GM19239 (cell line): ENCODE measurements around the gene ADARB2.
"Not testable (repeated sequence)": the region's sequence is repeated elsewhere in the genome, so short reads cannot be mapped to it uniquely, and the experiment has no call there.

ENCODE experiments used
- DNase-seq: peaks from one replicate; pipeline ENCODE4 v3.0.0; 2011; ENCODE audit warnings: low spot score; ENCODE audit not compliant: insufficient read length
- FAIRE-seq: peaks from 2 replicates; lab custom pipeline; 2011; peaks lifted over from hg19 to GRCh38; lab: Jason Lieb, UNC

The ADARB2 gene

DNA sequence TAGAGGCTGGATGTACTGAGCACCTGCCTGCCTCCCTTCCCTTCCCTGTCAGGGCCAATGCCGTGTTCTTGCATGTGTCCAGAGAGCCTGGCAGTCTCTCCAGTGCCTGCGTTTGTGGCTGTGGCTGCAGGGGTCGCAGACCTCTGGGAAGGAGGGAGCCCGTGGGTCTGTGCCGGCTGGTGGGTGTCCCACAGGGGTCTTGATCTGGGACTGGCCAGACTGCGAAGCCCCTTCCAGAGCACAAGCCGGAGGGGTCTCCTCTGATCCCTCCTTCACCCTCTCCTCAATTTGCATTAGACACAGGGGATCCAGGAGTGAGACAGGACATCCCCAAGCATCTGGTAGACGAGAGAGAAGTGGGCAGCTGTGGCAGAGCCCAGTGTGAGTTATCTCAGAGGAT, 199.2 kb downstream of the ADARB2 start:
- no peak for FAIRE-seq
- no peak for DNase-seq

DNA sequence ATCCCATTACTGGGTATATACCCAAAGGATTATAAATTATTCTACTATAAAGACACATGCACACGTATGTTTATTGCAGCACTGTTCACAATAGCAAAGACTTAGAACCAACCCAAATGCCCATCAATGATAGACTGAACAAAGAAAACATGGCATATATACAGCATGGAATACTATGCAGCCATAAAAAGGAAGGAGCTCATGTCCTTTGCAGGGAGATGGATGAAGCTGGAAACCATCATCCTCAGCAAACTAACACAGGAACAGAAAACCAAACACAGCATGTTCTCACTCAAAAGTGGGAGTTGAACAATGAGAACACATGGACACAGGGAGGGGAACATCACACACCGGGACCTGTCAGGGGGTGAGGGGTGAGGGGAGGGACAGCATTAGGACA, 199.9 kb downstream of the ADARB2 start:
- not testable (repeated sequence) for FAIRE-seq, DNase-seq

- DNase-seq, result no peak
- no peak for FAIRE-seq
These were observed 201.0 kb downstream of the ADARB2 start for GRCh38 chr10:1536341-1536740.

GRCh38 chr10:1535301-1535965, 201.9 kb downstream of the ADARB2 start:
- FAIRE-seq (no peak), DNase-seq (no peak)

GRCh38 chr10:1534820-1535219, 202.5 kb downstream of the ADARB2 start:
- no peak for DNase-seq

DNA sequence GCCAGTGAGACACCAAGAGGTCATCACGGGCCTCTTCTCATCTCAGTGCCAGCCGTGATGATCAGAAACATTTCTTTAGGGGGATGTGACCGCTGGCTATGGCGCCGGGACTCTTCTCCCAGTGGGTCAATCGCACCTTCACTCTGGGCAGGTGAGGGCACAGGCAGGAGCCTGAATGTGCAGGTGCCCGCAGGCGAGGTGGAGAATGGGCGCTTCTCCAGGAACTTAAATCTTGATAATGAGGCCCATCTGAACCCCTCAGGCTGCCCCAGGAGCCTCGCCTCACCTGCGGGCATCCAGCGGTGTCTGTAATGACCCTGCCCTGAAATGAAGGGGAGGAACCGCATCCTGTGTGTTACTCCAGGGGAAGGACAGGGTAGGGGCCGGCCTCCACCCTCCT, 204.7 kb downstream of the ADARB2 start:
- DNase-seq (no peak), FAIRE-seq (no peak)

More at GRCh38 chr10:1534820-1535219, 202.5 kb downstream of the ADARB2 start:
- no peak for FAIRE-seq

DNA sequence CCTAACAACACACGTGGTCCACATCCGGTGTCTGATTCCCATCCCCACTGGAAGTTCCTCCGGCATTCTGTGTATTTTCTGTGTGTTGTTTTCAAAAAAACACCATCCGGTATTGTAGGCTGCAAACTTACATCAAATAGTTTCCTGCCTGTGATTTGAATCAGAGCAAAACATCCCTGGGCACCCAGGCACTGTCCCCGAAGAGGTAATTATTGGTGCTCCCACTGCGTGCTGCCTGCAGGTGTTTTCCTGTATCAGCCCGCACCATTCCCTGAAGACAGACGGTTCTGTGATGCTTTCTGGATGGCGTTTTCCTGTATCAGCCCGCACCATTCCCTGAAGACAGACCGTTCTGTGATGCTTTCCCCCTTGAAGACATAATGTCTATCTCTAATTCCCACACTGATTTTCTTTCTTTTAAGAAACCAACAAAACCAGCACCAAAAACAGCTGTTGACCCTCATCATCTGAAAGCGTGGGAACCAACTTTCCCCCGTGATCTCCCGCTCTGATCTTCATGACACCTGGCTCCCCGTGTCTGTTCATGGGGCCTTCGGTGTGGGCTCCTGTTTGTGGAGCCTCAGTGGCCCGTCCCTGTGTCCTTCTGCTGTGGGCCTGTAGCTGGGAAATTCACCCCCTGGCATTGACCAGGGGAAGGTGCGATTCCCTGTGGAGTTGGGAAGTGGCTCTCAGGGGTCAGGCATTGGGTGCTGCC, 205.3 kb downstream of the ADARB2 start:
- no peak for FAIRE-seq
- no peak for DNase-seq

DNA sequence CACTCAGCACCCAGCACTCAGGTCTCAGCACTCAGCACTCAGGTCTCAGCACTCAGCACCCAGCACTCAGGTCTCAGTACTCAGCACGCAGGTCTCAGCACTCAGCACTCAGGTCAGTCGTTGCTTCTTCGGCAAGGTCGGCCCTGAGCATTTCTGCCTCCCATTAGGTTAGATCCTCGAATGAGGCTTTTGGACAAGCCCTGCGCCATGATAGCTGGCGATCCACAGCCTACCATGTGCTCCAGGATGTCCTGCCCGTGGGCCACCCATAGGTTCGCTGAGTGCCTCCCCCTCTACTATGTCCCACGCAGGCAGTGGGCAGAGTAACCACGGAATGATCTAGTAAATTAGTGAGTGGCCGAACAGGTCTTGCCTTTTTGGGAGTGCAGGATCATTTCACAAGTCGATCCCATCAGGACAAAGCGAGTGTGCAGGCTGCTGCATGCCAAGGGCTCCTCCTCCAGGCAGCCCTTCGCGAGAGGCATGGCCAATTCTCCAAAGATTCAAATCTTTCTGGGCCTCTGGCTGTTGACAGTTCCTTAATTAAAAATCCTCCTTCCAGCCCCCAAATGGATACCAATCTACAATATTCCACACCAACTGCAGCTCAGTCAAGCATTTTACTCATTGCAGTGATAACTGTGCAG, 206.3 kb downstream of the ADARB2 start:
- FAIRE-seq (no peak), DNase-seq (no peak)

- no peak for DNase-seq
- no peak for FAIRE-seq
These were observed 207.4 kb downstream of the ADARB2 start for GRCh38 chr10:1529806-1530413.

- no peak for DNase-seq
- no peak for FAIRE-seq
These were observed 209.4 kb downstream of the ADARB2 start for GRCh38 chr10:1527951-1528350.

DNA sequence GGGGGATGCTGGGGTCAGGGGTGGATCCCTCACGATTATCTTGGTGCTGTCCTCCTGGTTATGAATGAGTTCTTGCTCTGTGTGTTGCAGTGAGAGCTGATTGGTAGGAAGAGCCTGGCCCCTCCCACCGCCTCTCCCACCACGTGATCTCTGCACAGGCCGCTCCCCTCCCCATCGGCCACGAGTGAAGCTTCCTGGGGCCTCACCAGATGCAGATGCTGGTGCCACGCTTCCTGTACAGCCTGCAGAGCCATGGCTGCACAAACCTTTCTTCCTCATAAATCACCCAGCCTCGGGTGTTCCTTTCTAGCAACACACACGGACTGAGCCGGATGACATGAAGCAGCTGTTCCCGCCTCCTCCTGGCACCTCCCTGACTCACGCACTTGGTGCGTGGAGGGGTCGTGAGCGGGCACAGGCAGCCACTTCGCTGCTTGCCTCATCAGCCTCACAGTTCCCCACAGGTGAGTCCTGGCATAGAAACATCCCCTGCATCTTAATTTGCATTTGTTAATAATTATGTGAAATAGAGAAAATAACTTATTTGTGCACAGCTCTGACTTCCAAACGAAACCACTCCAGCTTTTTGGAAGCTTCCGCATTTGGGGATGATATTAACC, 210.8 kb downstream of the ADARB2 start:
- no peak for DNase-seq
- no peak for FAIRE-seq

DNA sequence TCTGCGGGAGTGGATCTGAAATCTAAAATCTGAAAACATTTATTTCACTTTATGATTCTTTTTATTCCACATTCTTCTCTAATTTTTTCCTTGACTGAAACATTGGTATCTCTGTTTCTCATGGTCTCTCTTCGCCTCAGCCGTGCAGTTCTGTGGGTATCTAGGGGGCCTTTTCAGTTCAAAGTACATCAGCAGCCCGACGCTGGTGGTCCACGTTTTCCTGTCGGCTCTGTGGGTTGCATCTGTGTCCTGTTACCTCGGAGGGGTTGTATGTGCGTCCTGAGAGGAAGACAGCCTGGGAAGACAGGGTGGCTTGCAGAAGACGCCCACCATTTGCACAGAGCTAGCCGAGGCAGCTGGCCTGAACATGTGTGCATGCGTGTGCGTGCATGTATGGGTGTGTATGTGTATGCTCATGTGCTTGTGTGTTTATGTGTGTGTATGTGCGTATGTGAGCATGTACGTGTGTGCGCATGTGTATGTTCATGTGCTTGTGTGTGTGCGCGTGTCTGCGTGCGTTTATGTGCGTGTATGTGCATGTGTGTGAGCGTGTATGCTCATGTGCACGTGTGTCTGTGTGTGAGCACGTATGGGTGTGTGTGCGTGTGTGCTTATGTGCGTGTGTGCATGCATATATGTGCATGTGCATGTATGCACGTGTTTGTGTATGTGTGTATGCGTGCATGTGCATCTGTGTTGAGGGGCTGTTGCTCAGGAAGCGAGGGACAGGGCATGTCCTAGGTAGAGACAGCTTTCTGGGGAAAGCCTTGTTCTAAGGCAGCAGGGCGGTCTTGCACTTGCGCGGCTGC, 211.8 kb downstream of the ADARB2 start:
- FAIRE-seq, result no peak
- no peak for DNase-seq

- FAIRE-seq, result no peak
- DNase-seq, result no peak
These were observed 212.8 kb downstream of the ADARB2 start for GRCh38 chr10:1524540-1524939.

- DNase-seq (no peak), FAIRE-seq (no peak)
These were observed 214.1 kb downstream of the ADARB2 start for GRCh38 chr10:1523221-1523620.

- no peak for FAIRE-seq
These were observed 215.1 kb downstream of the ADARB2 start for GRCh38 chr10:1522237-1522636.

GRCh38 chr10:1521741-1522140, 215.6 kb downstream of the ADARB2 start:
- FAIRE-seq (no peak), DNase-seq (no peak)

More at GRCh38 chr10:1522237-1522636, 215.1 kb downstream of the ADARB2 start:
- DNase-seq, result no peak

GRCh38 chr10:1520909-1521565, 216.3 kb downstream of the ADARB2 start:
- no peak for DNase-seq
- FAIRE-seq, result no peak

- FAIRE-seq (no peak), DNase-seq (no peak)
These were observed 217.9 kb downstream of the ADARB2 start for GRCh38 chr10:1519391-1519790.

DNA sequence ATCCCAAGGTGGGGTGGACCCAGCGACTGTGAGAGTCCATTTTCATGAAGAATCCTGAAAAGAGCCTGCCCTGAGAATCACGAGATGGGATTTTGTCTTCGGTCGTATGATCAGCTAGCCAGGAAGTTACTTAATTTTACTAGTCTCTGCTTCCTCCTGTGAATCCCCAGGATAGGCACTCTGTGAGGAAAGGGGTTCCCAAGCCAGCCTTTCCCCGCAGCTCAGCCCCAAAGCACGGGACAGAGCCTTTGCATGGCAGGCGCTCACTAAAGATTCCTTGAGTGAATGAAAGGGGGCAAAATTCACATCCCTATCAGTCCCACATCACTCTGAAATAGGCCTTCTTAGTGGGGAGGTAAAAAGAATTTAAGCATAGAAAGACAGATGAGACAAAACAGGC, 219.6 kb downstream of the ADARB2 start:
- no peak for FAIRE-seq
- no peak for DNase-seq
